ENCODE results near the gene PSAP.

GRCh38 chr10:71771204-71771603, 79.8 kb downstream of the PSAP start:
- TF ChIP-seq, protein P1, sequence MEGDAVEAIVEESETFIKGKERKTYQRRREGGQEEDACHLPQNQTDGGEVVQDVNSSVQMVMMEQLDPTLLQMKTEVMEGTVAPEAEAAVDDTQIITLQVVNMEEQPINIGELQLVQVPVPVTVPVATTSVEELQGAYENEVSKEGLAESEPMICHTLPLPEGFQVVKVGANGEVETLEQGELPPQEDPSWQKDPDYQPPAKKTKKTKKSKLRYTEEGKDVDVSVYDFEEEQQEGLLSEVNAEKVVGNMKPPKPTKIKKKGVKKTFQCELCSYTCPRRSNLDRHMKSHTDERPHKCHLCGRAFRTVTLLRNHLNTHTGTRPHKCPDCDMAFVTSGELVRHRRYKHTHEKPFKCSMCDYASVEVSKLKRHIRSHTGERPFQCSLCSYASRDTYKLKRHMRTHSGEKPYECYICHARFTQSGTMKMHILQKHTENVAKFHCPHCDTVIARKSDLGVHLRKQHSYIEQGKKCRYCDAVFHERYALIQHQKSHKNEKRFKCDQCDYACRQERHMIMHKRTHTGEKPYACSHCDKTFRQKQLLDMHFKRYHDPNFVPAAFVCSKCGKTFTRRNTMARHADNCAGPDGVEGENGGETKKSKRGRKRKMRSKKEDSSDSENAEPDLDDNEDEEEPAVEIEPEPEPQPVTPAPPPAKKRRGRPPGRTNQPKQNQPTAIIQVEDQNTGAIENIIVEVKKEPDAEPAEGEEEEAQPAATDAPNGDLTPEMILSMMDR (IDR thresholded peaks at IDR 0.05; ENCODE audit: insufficient read depth, low read length, poor library complexity, severe bottlenecking), result no peak
- no peak for TF ChIP-seq EZH2phosphoT487 (conservative IDR thresholded peaks at IDR 0.05; ENCODE audit: low read length)

Data from SU-DHL-6 (cell line).